ENCODE measurements around the gene FOXP1.

Gene FOXP1

DNA sequence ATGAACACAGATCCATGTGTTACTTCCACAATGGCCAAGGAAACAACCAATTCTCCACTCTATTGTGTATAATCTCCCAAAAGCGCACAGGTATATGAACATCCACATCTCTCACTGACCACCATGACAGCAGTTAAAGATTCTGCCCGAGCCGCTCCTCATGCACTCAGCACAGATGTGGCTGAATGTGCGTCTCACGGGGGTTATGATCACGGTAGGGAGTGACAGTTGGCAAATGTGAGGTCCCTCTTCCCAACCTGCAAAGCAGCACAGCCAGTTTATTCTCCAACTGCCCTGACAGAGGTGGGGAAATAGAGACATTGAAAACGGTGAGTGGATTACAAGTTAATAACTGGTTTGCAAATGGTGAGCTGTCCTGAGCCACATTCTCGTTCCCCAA is 17.6 kb downstream of the FOXP1 start (continued):
- TF ChIP-seq, protein P1, sequence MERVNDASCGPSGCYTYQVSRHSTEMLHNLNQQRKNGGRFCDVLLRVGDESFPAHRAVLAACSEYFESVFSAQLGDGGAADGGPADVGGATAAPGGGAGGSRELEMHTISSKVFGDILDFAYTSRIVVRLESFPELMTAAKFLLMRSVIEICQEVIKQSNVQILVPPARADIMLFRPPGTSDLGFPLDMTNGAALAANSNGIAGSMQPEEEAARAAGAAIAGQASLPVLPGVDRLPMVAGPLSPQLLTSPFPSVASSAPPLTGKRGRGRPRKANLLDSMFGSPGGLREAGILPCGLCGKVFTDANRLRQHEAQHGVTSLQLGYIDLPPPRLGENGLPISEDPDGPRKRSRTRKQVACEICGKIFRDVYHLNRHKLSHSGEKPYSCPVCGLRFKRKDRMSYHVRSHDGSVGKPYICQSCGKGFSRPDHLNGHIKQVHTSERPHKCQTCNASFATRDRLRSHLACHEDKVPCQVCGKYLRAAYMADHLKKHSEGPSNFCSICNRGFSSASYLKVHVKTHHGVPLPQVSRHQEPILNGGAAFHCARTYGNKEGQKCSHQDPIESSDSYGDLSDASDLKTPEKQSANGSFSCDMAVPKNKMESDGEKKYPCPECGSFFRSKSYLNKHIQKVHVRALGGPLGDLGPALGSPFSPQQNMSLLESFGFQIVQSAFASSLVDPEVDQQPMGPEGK (CRISPR knock-in tag; IDR thresholded peaks at IDR 0.05; ENCODE audit: borderline replicate concordance), result no peak
- TF ChIP-seq ZNF70 (CRISPR knock-in tag; IDR thresholded peaks at IDR 0.05) (no peak), ESRRG (CRISPR knock-in tag; IDR thresholded peaks at IDR 0.05) (no peak)

- ATAC-seq, result no peak
- TF ChIP-seq RARB (CRISPR knock-in tag; IDR thresholded peaks at IDR 0.05) (no peak), POU6F1 (CRISPR knock-in tag; IDR thresholded peaks at IDR 0.05; ENCODE audit: borderline replicate concordance, low read depth) (no peak), SNAI2 (CRISPR knock-in tag; IDR thresholded peaks at IDR 0.05) (no peak), ARNTL (CRISPR knock-in tag; IDR thresholded peaks at IDR 0.05; ENCODE audit: borderline replicate concordance, low read depth) (no peak), PPARA (CRISPR knock-in tag; IDR thresholded peaks at IDR 0.05; ENCODE audit: borderline replicate concordance) (no peak), ZC3H10 (CRISPR knock-in tag; IDR thresholded peaks at IDR 0.05) (no peak), CREB5 (CRISPR knock-in tag; IDR thresholded peaks at IDR 0.05; ENCODE audit: low read depth) (no peak), ZFP3 (CRISPR knock-in tag; IDR thresholded peaks at IDR 0.05) (no peak), ESRRG (CRISPR knock-in tag; IDR thresholded peaks at IDR 0.05) (no peak), OSR1 (CRISPR knock-in tag; IDR thresholded peaks at IDR 0.05) (no peak), ZNF8 (CRISPR knock-in tag; IDR thresholded peaks at IDR 0.05) (no peak), ZNF565 (CRISPR knock-in tag; conservative IDR thresholded peaks at IDR 0.05; ENCODE audit: low read depth) (no peak), CSRNP3 (CRISPR knock-in tag; IDR thresholded peaks at IDR 0.05) (no peak)
- TF ChIP-seq, protein P2, sequence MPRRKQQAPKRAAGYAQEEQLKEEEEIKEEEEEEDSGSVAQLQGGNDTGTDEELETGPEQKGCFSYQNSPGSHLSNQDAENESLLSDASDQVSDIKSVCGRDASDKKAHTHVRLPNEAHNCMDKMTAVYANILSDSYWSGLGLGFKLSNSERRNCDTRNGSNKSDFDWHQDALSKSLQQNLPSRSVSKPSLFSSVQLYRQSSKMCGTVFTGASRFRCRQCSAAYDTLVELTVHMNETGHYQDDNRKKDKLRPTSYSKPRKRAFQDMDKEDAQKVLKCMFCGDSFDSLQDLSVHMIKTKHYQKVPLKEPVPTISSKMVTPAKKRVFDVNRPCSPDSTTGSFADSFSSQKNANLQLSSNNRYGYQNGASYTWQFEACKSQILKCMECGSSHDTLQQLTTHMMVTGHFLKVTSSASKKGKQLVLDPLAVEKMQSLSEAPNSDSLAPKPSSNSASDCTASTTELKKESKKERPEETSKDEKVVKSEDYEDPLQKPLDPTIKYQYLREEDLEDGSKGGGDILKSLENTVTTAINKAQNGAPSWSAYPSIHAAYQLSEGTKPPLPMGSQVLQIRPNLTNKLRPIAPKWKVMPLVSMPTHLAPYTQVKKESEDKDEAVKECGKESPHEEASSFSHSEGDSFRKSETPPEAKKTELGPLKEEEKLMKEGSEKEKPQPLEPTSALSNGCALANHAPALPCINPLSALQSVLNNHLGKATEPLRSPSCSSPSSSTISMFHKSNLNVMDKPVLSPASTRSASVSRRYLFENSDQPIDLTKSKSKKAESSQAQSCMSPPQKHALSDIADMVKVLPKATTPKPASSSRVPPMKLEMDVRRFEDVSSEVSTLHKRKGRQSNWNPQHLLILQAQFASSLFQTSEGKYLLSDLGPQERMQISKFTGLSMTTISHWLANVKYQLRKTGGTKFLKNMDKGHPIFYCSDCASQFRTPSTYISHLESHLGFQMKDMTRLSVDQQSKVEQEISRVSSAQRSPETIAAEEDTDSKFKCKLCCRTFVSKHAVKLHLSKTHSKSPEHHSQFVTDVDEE (CRISPR knock-in tag; IDR thresholded peaks at IDR 0.05), result no peak
- TF ChIP-seq, protein P1 (CRISPR knock-in tag; IDR thresholded peaks at IDR 0.05; ENCODE audit: borderline replicate concordance), result no peak
Observed at GRCh38 chr3:71565316-71565715, 18.2 kb downstream of the FOXP1 start.

- no peak for TF ChIP-seq BACH2 (CRISPR knock-in tag; IDR thresholded peaks at IDR 0.05; ENCODE audit: borderline replicate concordance)
- TF ChIP-seq TOX (CRISPR knock-in tag; IDR thresholded peaks at IDR 0.05; ENCODE audit: borderline replicate concordance), result no peak
- no peak for ATAC-seq
Observed at GRCh38 chr3:71564361-71564760, 19.2 kb downstream of the FOXP1 start.

All from SK-N-SH treated with all-trans-retinoic acid at 6 μM for 48 hours (cell line).